Fibroblast of villous mesenchyme (primary cell): Measurements from ENCODE around the gene TECR. TPM values are rescaled to one million over a fixed set of nuclear protein-coding genes. Genes with fewer than 3 reads are reported as not detected.
A peak's percentile ranks its signal among the peaks of the same experiment; 100 is the strongest.
"Not testable (repeated sequence)": the region's sequence is repeated elsewhere in the genome, so short reads cannot be mapped to it uniquely, and the experiment has no call there.

Source experiments
- DNase-seq: peaks from one replicate; pipeline ENCODE4 v3.0.0-alpha.2; 2010; ENCODE audit warnings: low read depth
- H3K4me3 ChIP-seq: 2 replicates; pipeline ENCODE4 v1.5.1; 2011; ENCODE audit warnings: low read depth, mild to moderate bottlenecking, low read length
- CTCF ChIP-seq: IDR thresholded peaks from 2 replicates; pipeline ENCODE4 v1.5.1; 2012; ENCODE audit warnings: low read depth, mild to moderate bottlenecking, low read length; ENCODE audit not compliant: insufficient read depth
- total RNA-seq: library from RNA; depleted of rRNA; stranded (reverse); fragments of >200 nt; gene quantifications from 2 replicates; pipeline ENCODE4 v1.2.3, GENCODE V29; 2012

TECR gene
- total RNA-seq, 1 donor = 32.0 TPM

DNA sequence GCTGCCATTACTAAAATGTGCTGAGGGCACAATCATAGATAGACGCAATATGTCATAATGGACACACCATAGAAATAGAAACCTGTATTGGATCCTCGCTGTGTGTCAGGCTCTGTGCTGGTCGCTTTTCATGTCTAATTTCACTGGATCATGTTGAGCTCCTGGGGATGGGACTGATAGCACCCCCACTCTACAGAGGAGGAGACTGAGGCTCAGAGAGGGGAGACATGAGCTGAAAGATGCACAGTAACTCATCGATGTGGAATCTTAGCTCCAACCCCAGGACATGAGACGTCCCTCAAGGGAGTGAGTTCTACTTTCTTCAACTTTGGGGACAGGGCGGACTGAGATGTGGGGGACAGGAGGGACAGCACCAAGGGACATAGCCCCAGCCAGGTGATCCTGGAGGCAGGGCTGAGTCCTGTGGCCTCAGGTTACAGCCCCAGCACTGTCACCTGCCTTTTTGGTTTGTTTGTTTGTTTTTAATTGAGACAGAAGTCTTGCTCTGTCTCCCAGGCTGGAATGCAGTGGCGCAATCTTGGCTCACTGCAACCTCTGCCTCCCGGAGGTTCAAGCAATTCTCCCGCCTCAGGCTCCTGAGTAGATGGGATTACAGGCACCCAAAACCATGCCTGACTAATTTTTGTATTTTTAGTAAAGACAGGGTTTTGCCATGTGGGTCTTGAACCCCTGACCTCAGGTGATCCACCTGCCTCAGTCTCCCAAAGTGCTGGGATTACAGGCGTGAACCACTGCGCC, 26.9 kb upstream of the TECR start:
- no peak for TF ChIP-seq CTCF
- peak; percentile 44 for DNase-seq
- H3K4me3 ChIP-seq = no peak overlapping the region

GRCh38 chr19:14503285-14503684, 26.1 kb upstream of the TECR start:
- no peak for DNase-seq
- TF ChIP-seq CTCF = no peak
- no peak overlapping the region for H3K4me3 ChIP-seq

GRCh38 chr19:14504575-14504974, 24.8 kb upstream of the TECR start:
- not testable (repeated sequence) for H3K4me3 ChIP-seq, DNase-seq

GRCh38 chr19:14505488-14506239, 23.7 kb upstream of the TECR start:
- peak; percentile 80 for TF ChIP-seq CTCF
- no peak overlapping the region for H3K4me3 ChIP-seq
- peak; percentile 81 for DNase-seq

DNA sequence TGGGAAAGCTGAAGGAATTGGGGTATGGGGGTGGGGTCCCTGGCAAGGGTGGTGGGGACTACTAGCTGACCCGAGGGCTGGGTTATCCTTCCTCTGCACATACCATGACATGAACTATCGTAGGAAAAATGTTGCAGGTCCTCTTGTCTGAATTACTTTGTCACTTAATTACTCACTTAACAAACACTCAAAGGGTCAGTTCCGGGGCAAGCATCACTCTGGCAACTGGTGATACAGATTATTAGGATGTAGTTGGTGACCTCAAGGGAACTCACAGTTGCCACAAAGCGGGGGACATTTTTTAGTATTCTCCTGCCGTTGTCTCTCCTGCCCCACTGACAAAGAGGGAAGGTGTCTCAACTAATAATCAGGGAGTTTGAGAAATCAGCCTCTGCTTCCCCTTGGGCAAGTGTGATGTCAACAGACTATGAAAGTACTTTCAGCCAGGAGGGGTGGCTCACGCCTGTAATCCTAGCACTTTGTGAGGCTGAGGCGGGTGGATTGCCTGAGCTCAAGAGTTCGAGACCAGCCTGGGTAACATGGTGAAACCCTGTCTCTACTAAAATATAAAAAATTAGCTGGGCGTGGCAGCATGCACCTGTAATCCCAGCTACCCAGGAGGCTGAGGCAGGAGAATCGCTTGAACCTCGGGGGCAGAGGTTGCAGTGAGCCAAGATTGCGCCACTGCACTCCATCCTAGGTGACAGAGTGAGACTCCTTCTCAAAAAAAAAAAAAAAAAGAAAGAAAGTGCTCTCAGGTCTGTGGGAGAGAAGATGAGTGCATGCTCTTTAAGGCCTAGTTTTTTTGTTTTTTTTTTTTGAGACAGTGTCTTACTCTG, 21.5 kb upstream of the TECR start:
- peak; percentile 47 for DNase-seq
- no peak for TF ChIP-seq CTCF

GRCh38 chr19:14510311-14511228, 18.8 kb upstream of the TECR start:
- TF ChIP-seq CTCF = no peak
- H3K4me3 ChIP-seq = peak overlapping the region; percentile 34
- peak; percentile 90 for DNase-seq

More for the DNA sequence above, 21.5 kb upstream of the TECR start:
- H3K4me3 ChIP-seq = no peak overlapping the region
